Measurements from ENCODE around the gene CIDEB. TPM values are rescaled to one million over a fixed set of nuclear protein-coding genes. Genes with fewer than 3 reads are reported as not detected.

Gene CIDEB
- total RNA-seq, 3 donors from 2014 or later (not counting 1 experiment from before 2014, with no cell fraction given), result 40.0 to 59.6 (median 46.6) TPM

- Mint-ChIP-seq H3K4me1 (peaks cover 28% of the 10 kb centered on the region in 2 donors), H3K27ac (peak overlapping the region; percentile 91 to 92)
These were observed 34.3 kb downstream of the CIDEB start for GRCh38 chr14:24273422-24273998.

GRCh38 chr14:24272467-24272866 is 35.3 kb downstream of the CIDEB start:
- Histone ChIP-seq H3K27ac (ENCODE audit: low read length) (peak overlapping the region; percentile 99), H3K27me3 (ENCODE audit: control insufficient read depth, insufficient read depth, low read length) (no peaks in the 10 kb centered on the region), H3K9me3 (ENCODE audit: control insufficient read depth, insufficient read depth, low read length) (no peaks in the 10 kb centered on the region), H3K4me1 (ENCODE audit: control insufficient read depth, insufficient read depth, low read length) (peaks cover 33% of the 10 kb centered on the region), H3K36me3 (ENCODE audit: control insufficient read depth, insufficient read depth, low read length) (peaks cover 5% of the 10 kb centered on the region), H3K4me3 (ENCODE audit: low read length) (no peak overlapping the region)
- peaks cover under 1% of the 10 kb centered on the region for H3K36me3 Mint-ChIP-seq
- 100% methylated on average over 2 of the region's 2 CpGs for WGBS (ENCODE audit: insufficient coverage)
- peaks cover 25% of the 10 kb centered on the region in 2 donors for H3K4me1 Mint-ChIP-seq
- peak overlapping the region; percentile 91 to 92 for H3K27ac Mint-ChIP-seq
- intact Hi-C loops (cut with micrococcal nuclease), result loop anchor here (5.0 kb wide), 2 partner anchors 40 to 400 kb away; partner anchors contain the start of genes GMPR2 and NEDD8
- H3K4me3 Mint-ChIP-seq, result peak overlapping the region; percentile 94
- no peaks in the 10 kb centered on the region for H3K9me3 Mint-ChIP-seq
- ATAC-seq (no peak), DNase-seq (no peak)
- no peak for TF ChIP-seq CTCF (IDR thresholded peaks at IDR 0.05)
- no peaks in the 10 kb centered on the region for H3K27me3 Mint-ChIP-seq (ENCODE audit: low read depth in 2 of 2)

More at GRCh38 chr14:24273422-24273998, 34.3 kb downstream of the CIDEB start:
- Histone ChIP-seq H3K27me3 (ENCODE audit: control insufficient read depth, insufficient read depth, low read length) (no peaks in the 10 kb centered on the region), H3K9me3 (ENCODE audit: control insufficient read depth, insufficient read depth, low read length) (no peaks in the 10 kb centered on the region), H3K4me3 (ENCODE audit: low read length) (no peak overlapping the region), H3K36me3 (ENCODE audit: control insufficient read depth, insufficient read depth, low read length) (peaks cover 5% of the 10 kb centered on the region), H3K4me1 (ENCODE audit: control insufficient read depth, insufficient read depth, low read length) (peaks cover 42% of the 10 kb centered on the region), H3K27ac (ENCODE audit: low read length) (peak overlapping the region; percentile 37)
- Mint-ChIP-seq H3K36me3 (no peaks in the 10 kb centered on the region), H3K27me3 (ENCODE audit: low read depth in 2 of 2) (no peaks in the 10 kb centered on the region), H3K4me3 (peak overlapping the region; percentile 35), H3K9me3 (no peaks in the 10 kb centered on the region)
- DNase-seq, result peak in 1 of 2 donors; percentile 19
- intact Hi-C loops (cut with micrococcal nuclease), result loop anchor here (5.0 kb wide), 2 partner anchors 41 to 399 kb away; partner anchors contain the start of genes GMPR2 and NEDD8
- TF ChIP-seq CTCF (IDR thresholded peaks at IDR 0.05), result no peak
- no peak for ATAC-seq
- WGBS (ENCODE audit: insufficient coverage), result 86% methylated on average over 1 of the region's 3 CpGs

- 9% methylated on average over 3 of the region's 3 CpGs for WGBS (ENCODE audit: insufficient coverage)
- TF ChIP-seq CTCF (IDR thresholded peaks at IDR 0.05), result no peak
- no peaks in the 10 kb centered on the region for H3K9me3 Mint-ChIP-seq
- Histone ChIP-seq H3K36me3 (ENCODE audit: control insufficient read depth, insufficient read depth, low read length) (peaks cover 10% of the 10 kb centered on the region), H3K4me1 (ENCODE audit: control insufficient read depth, insufficient read depth, low read length) (peaks cover 30% of the 10 kb centered on the region), H3K27ac (ENCODE audit: low read length) (peak overlapping the region; percentile 99), H3K4me3 (ENCODE audit: low read length) (peak overlapping the region; percentile 26), H3K27me3 (ENCODE audit: control insufficient read depth, insufficient read depth, low read length) (no peaks in the 10 kb centered on the region), H3K9me3 (ENCODE audit: control insufficient read depth, insufficient read depth, low read length) (no peaks in the 10 kb centered on the region)
- peak overlapping the region; percentile 94 for H3K4me3 Mint-ChIP-seq
- no peaks in the 10 kb centered on the region for H3K27me3 Mint-ChIP-seq (ENCODE audit: low read depth in 2 of 2)
- ATAC-seq (no peak), DNase-seq (no peak)
- intact Hi-C loops (cut with micrococcal nuclease), result loop anchor here (1.0 to 5.0 kb wide), 8 partner anchors 27 to 400 kb away; partner anchors contain the start of genes DHRS1, GMPR2, LTB4R and MDP1
- peaks cover 25 to 28% of the 10 kb centered on the region in 2 donors for H3K4me1 Mint-ChIP-seq
- H3K27ac Mint-ChIP-seq, result peak overlapping the region; percentile 91 to 92
- peaks cover 7% of the 10 kb centered on the region for H3K36me3 Mint-ChIP-seq
These were observed 35.9 kb downstream of the CIDEB start for GRCh38 chr14:24271834-24272263.

Data from natural killer cell (primary cell).